Neural cell (in vitro differentiated cells): ENCODE measurements around the gene IRF1.

Experiments used
- EZH2 ChIP-seq: fragments of 200-600, 300-800 bp; shearing (Covaris generic), sonication (generic); IDR thresholded peaks from 2 replicates; pipeline ENCODE4 v1.6.1; 2014; ENCODE audit warnings: antibody characterized with exemption, low read length, borderline replicate concordance, mild to moderate bottlenecking; ENCODE audit not compliant: insufficient read depth, poor library complexity, severe bottlenecking
- MXI1 ChIP-seq: fragments of 450-650 bp; conservative IDR thresholded peaks from 2 replicates; pipeline ENCODE4 v1.6.1; 2014; ENCODE audit warnings: antibody characterized with exemption, mild to moderate bottlenecking; ENCODE audit not compliant: poor library complexity, severe bottlenecking
- POLR2AphosphoS5 ChIP-seq: IDR thresholded peaks from 2 replicates; pipeline ENCODE4 v1.6.1; 2012
- RAD21 ChIP-seq: fragments of 450-650 bp; conservative IDR thresholded peaks from 2 replicates; pipeline ENCODE4 v1.6.1; 2014; ENCODE audit warnings: antibody characterized with exemption, mild to moderate bottlenecking, moderate library complexity
- REST ChIP-seq: IDR thresholded peaks from 2 replicates; pipeline ENCODE4 v1.6.1; 2012; ENCODE audit warnings: borderline replicate concordance
- SMC3 ChIP-seq: fragments of 450-650 bp; conservative IDR thresholded peaks from 2 replicates; pipeline ENCODE4 v1.6.1; 2014; ENCODE audit warnings: antibody characterized with exemption, mild to moderate bottlenecking, moderate library complexity; ENCODE audit not compliant: poor library complexity
- TAF1 ChIP-seq: IDR thresholded peaks from 2 replicates; pipeline ENCODE4 v1.6.1; 2012; ENCODE audit warnings: low read depth
- TF ChIP-seq, protein P1 (sequence below): fragments of 450-650 bp; IDR thresholded peaks from 2 replicates; pipeline ENCODE4 v1.5.1; 2014; ENCODE audit warnings: antibody characterized with exemption, mild to moderate bottlenecking, moderate library complexity; ENCODE audit not compliant: poor library complexity, severe bottlenecking

- no peak for TF ChIP-seq POLR2AphosphoS5
- TF ChIP-seq, protein P1, sequence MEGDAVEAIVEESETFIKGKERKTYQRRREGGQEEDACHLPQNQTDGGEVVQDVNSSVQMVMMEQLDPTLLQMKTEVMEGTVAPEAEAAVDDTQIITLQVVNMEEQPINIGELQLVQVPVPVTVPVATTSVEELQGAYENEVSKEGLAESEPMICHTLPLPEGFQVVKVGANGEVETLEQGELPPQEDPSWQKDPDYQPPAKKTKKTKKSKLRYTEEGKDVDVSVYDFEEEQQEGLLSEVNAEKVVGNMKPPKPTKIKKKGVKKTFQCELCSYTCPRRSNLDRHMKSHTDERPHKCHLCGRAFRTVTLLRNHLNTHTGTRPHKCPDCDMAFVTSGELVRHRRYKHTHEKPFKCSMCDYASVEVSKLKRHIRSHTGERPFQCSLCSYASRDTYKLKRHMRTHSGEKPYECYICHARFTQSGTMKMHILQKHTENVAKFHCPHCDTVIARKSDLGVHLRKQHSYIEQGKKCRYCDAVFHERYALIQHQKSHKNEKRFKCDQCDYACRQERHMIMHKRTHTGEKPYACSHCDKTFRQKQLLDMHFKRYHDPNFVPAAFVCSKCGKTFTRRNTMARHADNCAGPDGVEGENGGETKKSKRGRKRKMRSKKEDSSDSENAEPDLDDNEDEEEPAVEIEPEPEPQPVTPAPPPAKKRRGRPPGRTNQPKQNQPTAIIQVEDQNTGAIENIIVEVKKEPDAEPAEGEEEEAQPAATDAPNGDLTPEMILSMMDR, result no peak
- TF ChIP-seq EZH2, result no peak
- no peak for TF ChIP-seq REST
- no peak for TF ChIP-seq RAD21
- TF ChIP-seq SMC3, result no peak
- no peak for TF ChIP-seq MXI1
- TF ChIP-seq TAF1, result no peak
Observed at GRCh38 chr5:132478366-132478871, 12.2 kb downstream of the IRF1 start.
